GM21381 (cell line): ENCODE results near the gene NLRP8.
"Not testable (repeated sequence)": the region's sequence is repeated elsewhere in the genome, so short reads cannot be mapped to it uniquely, and the experiment has no call there.

Experiments
- ATAC-seq: cut with Tn5 transposase; IDR thresholded peaks from one replicate; pipeline ENCODE4 v1.9.1; 2021; ENCODE audit warnings: mild to moderate bottlenecking, moderate library complexity; ENCODE audit not compliant: unreplicated experiment

NLRP8 gene

DNA sequence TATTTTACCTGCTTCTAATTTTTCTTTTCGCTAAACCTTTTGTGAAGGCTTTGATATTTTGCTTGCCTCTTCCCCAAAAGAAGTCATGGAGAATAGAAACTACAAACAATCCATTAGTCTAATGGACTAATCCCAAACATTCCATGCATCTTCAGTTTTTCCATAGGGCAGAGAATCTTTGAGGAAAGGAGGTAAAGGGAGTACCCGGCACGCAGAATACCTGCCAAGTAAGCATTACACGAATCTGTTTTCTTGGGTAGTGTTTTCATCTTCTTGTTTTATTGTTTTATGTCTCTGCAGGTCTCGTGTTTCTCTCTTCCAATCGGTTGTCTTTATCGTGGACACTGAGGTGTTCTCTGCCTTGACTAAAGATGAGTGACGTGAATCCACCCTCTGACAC is at the start of gene NLRP8:
Gene NLRP8 (plus strand): TSS at position 301 of the 400 bp plus-strand sequence.
- ATAC-seq = no peak

- ATAC-seq = no peak
Observed at GRCh38 chr19:55898911-55899310, 48.7 kb upstream of the NLRP8 start.

- no peak for ATAC-seq
Observed at GRCh38 chr19:55901369-55902079, 46.1 kb upstream of the NLRP8 start.

DNA sequence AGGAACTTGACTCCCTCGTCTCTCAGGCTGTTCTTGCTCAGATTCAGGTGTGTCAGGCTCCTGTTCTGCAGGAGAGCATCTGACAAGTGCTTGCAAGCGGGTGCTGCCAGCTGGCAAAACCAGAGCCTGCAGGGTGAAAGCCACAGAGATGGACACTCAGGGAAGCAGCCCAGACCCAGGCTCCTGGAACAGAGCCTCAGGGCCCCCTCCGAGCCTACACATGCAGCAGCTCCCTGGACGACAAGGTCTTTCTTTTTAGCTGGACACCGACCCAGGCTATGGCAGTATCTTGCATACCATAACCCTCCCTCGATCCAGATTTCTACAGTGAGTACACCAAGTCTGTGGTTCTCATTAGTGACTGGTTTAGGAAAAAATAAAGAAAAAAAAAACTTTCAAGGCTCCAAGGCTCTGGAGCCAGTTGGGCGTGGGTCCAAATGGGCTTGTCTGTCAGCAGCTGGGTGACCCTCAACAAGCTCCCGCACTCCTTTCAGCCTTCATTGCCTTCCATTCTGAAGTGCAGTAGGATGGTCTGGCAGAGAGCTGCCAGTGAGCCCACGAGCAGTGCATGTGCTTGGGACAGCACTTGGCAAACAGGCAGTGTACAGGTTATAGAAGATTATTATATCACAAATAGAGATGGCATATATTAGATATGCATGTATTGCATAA is 45.4 kb upstream of the NLRP8 start:
- no peak for ATAC-seq

- ATAC-seq = no peak
Observed at GRCh38 chr19:55907286-55907685, 40.3 kb upstream of the NLRP8 start.

- ATAC-seq = no peak
Observed at GRCh38 chr19:55907746-55908145, 39.9 kb upstream of the NLRP8 start.

DNA sequence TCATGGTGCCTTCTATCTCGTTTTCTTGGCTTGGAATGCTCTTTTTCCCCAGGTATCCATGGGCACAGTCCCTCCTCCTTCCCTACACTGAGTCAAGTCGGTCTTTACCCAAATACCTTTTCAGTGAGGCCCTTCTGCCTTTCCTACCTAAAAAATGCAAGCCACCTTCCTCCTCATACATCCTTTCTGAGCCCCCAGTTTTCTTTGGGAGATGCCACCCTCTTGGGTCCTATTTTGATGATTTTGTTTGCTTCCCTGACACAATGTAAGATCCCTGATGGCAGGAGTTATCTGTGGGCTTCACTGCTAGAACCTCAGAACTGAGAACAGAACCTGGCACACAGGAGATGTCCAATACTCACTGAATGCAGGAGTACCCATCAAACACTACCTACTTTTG is 37.8 kb upstream of the NLRP8 start:
- ATAC-seq = no peak

- no peak for ATAC-seq
Observed at GRCh38 chr19:55912916-55913315, 34.7 kb upstream of the NLRP8 start.

- no peak for ATAC-seq
Observed at GRCh38 chr19:55913643-55914268, 33.9 kb upstream of the NLRP8 start.

DNA sequence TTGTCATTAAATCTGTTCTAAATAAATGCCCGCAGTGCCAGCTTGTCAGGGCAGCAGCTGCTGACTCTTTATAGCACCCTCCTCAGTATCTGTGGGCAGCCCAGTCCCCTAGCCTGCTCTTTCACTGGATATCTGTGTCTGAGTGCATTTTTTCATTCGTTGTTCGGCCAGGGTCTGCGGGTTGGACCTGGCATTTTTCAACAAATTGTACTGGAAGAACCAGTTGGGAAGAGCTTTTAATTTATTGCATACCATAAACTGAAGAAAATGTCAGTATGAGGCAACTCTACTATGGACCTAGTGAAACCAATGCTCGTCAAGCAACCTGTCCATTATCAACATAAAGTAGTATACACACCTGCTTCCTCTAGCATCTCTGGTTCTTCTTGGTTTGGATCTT is 24.1 kb upstream of the NLRP8 start:
- no peak for ATAC-seq

GRCh38 chr19:55927991-55928390 is 19.6 kb upstream of the NLRP8 start:
- ATAC-seq = no peak

DNA sequence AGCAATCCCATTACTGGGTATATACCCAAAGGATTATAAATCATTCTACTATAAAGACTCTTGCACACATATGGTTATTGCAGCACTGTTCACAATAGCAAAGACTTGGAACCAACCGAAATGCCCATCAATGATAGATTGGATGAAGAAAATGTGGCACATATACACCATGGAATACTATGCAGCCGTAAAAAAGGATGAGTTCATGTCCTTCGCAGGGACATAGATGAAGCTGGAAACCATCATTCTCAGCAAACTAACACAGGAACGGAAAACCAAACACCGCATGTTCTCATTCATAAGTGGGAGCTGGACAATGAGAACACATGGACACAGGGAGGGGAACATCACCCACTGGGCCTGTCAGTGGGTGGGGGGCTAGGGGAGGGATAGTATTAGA is 18.4 kb upstream of the NLRP8 start:
- not testable (repeated sequence) for ATAC-seq

DNA sequence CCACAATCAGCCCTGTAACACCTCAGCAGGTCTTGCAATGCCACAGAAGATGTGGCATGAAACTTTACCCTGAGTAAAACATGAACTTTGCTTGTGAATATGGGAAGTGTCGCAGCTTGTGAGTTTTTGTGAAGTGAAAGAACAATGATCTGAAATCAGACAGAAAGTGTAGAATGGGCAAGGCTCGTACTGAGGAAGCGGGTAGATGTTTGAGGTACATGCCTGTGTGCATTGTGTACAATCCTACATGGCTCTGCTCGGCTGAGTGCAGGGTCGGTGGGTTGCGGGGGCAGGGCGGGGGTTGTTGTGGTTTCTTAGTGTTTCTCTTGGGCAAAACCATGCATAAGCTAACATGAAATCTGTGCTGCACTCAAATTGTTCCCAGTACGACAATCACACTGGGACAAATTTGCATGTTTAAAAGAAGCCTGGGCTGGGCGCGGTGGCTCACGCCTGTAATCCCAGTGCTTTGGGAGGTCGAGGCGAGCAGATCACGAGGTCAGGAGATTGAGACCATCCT is 16.6 kb upstream of the NLRP8 start:
- ATAC-seq = no peak

GRCh38 chr19:55931936-55932386 is 15.7 kb upstream of the NLRP8 start, which contains the start of gene NLRP13:
NLRP13 (minus strand) TSS chr19:55932336; CDS start chr19:55932311, 25 bp downstream.
- ATAC-seq = no peak

DNA sequence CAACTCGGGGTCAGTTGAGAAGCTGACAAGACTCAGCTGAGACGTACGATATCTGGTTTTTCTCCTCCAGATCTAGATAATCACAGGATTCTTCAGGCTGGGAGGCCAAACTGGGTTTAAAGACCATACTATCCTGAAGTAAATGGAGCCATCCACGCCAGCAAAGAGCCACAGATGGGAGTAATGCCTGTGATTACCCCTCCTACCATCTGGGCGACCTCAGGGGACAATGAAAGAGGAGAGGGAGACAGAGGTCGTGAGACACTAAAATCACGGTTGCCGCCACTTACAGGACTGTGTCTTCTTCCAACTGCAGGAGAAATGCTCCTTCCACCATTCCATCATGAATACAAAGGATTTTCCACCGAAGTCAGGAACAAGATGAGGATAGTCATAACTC is 12.4 kb upstream of the NLRP8 start:
- ATAC-seq = no peak

DNA sequence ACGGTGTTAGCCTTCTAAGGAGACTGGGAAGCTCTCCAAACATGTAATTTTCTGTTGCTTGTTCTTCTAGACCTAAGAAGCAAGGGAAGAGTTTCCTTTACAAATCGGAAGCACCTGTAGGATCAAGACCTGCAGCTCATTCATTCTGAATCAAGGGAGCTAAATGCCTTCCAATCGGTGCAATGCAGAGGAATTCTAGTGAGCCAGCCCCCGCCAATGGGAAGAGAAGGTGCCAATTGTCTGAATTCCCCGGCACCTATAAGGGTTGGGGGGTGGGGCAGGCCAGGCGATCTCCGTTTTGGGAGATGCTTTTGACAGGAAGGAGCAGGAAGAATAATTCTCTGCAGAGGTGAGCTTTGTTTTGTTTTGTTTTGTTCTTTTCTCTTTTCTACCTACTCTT is 8.4 kb upstream of the NLRP8 start:
- ATAC-seq = no peak

- ATAC-seq = no peak
Observed at GRCh38 chr19:55940306-55940705, 7.3 kb upstream of the NLRP8 start.

DNA sequence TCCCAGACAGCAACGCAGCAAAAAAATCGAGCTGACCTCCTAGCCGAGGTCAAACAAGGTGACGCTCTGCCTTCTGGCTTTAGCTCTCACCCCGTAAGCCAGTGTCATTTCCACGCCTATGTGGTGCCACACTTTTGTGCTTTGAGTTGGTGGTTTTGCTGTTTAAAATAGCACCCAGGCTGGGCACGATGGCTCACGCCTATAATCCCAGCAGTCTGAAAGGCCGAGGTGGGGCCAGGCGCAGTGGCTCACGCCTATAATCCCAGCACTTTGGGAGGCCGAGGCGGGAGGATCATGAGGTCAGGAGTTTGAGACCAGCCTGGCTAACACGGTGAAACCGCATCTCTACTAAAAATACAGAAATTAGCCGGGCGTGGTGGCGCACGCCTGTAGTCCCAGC is 2.9 kb downstream of the NLRP8 start:
- ATAC-seq = not testable (repeated sequence)

- no peak for ATAC-seq
Observed at GRCh38 chr19:55956431-55956830, 8.8 kb downstream of the NLRP8 start.

- ATAC-seq = no peak
Observed at GRCh38 chr19:55958356-55958755, 10.7 kb downstream of the NLRP8 start.

DNA sequence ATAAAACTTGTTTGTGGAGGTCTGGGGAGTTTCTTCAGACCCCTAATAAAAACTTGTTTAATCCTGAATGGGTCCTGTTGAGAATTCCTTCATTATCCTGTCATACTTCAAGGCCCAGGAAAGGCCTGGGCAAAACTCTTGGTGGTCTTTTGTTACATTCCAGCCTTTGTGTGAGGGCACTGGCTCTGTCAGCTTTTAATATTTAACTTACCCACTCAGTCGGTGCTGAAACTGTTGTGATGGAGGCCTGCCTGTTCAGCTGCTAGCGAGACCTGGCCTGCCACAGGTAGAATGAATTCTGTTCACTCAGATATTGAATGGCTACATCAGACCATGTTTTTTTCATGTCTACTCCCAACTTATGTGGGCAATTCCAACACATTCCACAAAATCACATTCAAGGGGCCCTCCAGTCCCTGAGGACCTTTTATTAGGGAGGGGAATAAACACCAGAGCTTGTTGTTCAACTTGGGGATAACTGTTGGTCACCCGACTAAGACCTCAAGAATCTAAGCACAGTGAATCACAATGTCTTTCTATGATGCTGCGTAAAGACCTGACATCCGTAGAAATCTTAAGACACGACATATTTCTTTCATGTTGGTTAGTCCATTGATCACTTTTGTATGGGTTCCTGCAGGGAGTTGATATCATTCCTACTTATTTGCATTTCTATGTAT is 12.5 kb downstream of the NLRP8 start:
- ATAC-seq = no peak
